NCI-H2227 (cell line): ENCODE measurements around the gene PRICKLE2.

Experiments
- DNase-seq: peaks from one replicate; lab custom pipeline; 2025; ENCODE audit not compliant: unreplicated experiment; lab: John Stamatoyannopoulos, UW

Gene PRICKLE2

GRCh38 chr3:64133987-64134386, 91.3 kb downstream of the PRICKLE2 start:
- DNase-seq, result no peak

DNA sequence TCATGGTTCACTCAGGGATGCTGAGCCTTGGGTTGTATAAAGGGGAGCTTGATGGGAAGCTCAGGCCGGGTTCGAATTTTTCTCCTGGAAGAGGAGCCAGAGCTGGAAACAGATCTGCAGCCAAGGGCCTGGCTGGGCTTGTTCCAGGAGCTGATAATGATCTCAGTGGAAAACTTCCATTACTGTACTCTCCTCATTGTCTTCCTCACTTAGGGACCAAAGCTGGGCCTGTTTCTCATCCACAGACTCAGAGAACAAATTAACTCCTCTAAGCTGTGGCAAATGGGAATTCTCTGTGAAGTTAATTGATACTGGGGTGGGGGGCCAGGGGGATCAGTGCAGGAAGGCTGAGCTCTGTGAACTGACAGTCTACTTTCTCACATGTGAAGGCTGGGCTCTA, 92.0 kb downstream of the PRICKLE2 start:
- no peak for DNase-seq

GRCh38 chr3:64131725-64132469, 93.4 kb downstream of the PRICKLE2 start:
- DNase-seq, result no peak

- no peak for DNase-seq
Measured at GRCh38 chr3:64130436-64130835, 94.8 kb downstream of the PRICKLE2 start.

GRCh38 chr3:64129581-64129980, 95.7 kb downstream of the PRICKLE2 start:
- DNase-seq, result no peak

GRCh38 chr3:64129106-64129505, 96.2 kb downstream of the PRICKLE2 start:
- DNase-seq, result no peak

DNA sequence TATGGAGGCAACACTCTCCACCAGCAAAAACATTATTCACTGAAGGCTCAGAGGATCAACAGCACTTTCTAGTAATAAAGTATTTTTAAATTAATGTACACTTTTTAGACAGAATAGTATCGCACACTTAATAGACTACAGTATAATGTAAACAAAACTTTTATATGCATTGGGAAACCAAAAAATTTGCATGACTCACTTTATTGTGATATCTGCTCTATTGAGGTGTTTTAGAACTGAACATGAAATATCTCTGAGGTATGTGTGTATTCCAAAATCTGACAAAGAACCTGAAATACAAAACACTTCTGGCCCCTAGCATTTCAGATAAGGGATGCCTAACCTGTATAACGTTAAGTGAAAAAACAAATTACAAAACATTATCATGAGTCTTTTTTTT, 99.7 kb downstream of the PRICKLE2 start:
- no peak for DNase-seq

GRCh38 chr3:64123931-64124330, 101.3 kb downstream of the PRICKLE2 start:
- DNase-seq, result no peak

GRCh38 chr3:64122476-64122875, 102.8 kb downstream of the PRICKLE2 start:
- no peak for DNase-seq

GRCh38 chr3:64121750-64122311, 103.4 kb downstream of the PRICKLE2 start:
- no peak for DNase-seq

GRCh38 chr3:64120876-64121275, 104.4 kb downstream of the PRICKLE2 start:
- DNase-seq, result no peak

GRCh38 chr3:64117483-64117882, 107.8 kb downstream of the PRICKLE2 start:
- DNase-seq, result no peak

- no peak for DNase-seq
Measured at GRCh38 chr3:64114651-64115050, 110.6 kb downstream of the PRICKLE2 start.

DNA sequence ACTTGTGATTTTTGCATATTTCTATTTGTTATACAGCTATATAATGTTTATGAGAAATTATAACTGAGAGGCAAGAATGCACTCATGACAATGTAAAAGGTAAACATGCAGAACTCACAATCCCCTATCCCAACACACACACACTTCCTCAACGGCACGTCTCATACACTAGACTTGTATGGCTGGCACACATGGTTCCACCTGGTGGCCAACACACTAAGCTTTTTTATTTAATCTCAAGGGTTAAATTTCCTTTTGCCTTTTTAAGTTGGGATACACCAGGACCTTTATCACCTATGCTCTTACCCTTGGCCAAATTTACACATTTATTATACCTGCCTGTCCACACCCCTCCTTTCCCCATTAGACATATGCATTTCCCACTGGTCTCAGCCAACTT, 113.4 kb downstream of the PRICKLE2 start:
- DNase-seq, result no peak

DNA sequence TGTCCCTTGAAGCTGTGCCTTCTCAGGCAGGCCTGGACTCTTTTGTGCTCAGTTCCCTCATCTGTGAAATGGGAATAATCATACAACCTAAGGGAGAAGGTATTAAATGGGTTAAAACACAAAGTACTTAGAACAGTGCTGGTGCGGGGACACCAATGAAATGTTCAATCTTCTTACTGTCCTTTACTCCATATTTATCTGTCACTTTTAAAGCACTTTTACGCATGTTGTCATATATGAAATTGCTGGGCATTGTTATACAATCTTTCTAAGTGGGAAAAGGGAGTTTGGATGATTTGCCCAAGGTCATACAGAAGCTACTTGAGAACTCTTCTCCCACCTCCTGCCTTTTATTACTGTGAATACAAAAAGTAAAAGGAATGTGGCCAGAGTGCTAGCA, 114.2 kb downstream of the PRICKLE2 start:
- DNase-seq, result no peak

- DNase-seq, result peak; percentile 3
Measured at GRCh38 chr3:64110071-64110470, 115.2 kb downstream of the PRICKLE2 start.

DNA sequence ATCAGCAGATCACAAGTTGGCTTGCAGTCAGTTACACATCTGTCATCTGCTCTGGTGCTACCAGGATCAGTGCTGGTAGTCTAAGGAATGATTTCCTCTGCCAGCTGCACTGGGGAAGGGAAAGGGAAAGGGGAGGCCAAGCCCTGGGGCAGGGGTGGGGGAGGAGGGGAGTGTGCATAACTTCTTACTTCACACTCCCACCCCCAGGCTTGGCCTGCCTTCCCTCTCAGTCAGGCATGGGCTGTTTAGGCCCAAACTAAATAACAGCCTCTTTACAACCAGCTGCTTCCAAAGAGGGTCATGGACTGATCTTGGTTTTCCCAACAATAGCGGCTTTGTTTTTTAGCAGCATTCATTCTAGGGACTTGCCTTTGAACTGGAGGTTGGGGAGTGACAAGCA, 115.8 kb downstream of the PRICKLE2 start:
- peak; percentile 19 for DNase-seq

DNA sequence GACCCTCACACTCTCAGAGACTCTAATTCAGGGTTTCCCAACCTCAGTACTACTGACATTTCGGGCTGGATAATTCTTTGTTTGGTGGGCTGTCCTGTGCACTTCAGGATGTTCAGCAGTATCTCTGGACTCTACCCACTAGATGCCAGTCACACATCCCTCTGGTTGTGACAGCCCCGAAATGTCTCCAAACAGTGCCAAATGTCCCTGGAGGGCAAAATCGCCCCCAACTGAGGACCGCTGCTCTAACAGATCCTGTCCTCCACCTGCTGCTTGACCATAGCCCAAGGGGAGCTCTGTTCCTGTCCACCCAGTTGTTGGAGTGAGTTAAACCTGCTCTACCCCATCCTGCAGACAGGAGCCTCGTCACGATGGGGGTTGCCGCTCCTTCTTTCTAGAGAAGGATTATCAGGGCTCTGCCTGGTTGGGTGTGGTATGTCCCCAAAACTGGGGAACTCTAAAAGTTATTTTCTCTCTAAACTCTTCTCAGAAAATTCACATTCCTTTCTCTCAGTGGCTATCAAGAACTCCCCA, 116.4 kb downstream of the PRICKLE2 start:
- DNase-seq, result no peak

DNA sequence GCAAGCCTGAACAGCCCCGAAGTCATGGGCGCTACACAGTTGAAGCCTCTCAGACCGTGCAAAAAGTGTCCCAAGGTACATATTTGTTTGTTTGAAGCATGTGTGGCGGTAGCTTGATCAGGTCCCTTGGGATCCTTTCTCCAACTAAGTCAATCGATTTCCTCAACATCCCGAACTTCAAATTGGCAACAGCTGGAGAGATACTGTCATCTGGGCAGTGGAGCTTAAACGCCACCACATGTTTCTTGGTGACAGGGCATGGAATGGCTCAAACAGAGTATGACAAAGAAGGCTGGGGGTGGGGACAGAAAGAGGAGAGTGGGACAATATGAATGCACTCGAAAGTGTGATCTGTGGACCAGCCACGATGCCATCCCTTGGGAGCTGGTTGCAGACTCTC, 117.0 kb downstream of the PRICKLE2 start:
- DNase-seq, result no peak

DNA sequence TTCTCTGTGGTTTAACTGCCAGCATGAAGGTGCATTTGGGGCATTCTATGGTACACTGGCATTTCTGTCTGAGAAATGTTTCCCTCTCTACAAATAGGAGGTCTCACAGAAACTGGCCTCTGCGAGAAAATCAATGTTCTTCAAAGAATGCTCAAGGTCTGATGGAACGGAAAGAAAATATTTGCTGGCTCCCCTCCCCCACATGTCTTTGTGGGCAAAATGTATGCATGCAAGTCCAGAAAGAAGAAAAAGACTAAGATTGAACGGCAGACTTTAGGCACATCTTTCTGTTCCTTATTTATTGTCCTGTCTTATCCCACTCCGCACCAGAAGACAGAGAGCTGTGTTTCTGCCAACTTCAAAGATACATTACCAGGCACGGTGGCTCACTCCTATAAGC, 118.1 kb downstream of the PRICKLE2 start:
- DNase-seq, result no peak

GRCh38 chr3:64105816-64106215, 119.5 kb downstream of the PRICKLE2 start:
- DNase-seq, result no peak

- no peak for DNase-seq
Measured at GRCh38 chr3:64104691-64105111, 120.6 kb downstream of the PRICKLE2 start.

GRCh38 chr3:64104006-64104405, 121.3 kb downstream of the PRICKLE2 start:
- DNase-seq, result no peak
